Measurements from ENCODE around the gene SMIM36.
"Not testable (repeated sequence)": the region's sequence is repeated elsewhere in the genome, so short reads cannot be mapped to it uniquely, and the experiment has no call there.

The SMIM36 gene

DNA sequence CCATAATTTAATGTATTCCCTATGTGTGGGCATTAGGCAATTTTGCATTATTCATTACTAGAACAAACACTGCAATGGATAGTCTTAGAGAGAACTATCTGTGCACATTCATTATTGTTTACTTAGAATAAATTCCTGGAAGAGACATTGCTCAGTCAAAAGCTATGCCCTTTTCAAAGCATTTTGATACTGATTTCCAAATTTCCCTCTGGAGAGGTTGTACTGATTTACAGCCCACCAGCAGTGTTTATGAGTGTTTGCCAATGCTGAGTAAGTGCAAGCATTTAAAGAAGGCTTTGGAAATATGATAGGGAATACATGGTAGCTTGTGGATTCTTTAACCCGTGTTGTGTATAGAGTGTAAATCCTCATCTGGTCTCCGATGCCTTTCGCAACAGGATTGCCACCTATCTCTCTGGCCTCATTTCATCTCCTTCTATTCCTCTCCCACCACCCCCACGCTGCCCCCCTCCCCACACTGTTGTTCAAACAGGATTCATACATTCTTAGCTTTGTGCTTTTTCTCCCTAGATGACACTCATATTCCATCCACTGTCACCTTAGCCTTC lies 56.3 kb downstream of the SMIM36 start:
- peak; percentile 93 for DNase-seq

DNA sequence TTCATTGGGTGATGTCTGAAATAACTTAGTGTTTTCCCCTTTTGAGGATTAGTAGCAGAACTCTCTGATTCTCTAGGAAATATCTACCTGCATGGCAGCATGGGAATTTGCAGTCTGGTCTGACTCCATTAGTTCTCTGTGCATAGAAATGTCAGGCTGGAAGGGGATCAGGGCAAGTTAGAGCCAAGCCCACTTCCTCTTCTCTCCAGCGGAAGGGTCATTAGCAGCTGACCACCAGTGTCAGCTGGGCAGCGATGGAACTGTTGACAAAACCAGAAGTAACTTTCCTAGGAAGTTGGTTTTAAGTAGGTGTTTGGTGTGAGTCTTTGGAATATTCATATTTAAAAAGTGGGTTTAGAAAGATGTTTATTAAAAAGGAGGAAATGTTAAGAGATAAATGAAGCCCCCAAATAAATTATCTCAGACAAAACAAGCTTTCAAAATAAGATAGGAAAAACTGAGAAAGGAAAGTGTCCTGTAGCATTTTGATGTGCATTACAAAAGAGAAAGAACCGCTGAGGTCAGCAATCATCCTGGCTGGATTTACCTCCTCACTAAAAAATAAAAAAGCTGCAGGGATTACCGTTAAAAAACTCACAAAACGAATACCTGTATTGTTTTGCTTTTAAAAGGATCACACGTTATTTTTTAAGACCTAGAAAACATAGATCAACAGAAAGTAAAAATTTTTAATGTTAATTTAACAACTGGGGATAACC lies 57.3 kb downstream of the SMIM36 start:
- no peak for DNase-seq

DNA sequence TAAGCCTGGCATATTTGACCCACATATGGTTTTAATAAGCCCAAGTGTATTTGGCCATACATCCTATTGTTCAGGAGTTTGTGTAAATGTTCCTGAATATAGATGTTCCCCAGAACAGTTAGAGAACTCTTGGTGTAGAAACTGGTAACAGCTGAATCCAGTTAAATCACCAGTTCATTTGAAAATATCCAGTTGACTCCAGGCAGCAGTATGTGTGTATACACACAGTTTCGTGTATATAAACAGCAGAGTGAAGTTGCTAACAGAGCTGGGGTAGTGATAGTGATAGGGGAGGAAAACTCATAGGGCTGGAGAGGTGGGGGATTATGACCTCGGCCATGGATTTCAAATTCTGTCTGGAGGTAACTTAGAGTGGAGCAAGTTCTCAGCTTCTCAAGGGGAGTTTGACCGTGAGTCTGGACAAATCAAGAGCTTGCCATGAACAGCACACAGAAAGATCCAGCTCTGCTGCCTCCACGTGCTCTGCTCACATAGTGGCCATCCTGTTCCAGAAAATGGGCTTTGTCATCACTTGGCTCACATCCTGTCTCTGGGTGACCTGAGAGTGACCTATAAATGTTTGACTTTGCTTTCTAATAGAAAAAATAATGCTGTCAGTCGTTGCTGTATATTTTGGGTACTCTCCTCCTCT lies 59.0 kb downstream of the SMIM36 start:
- peak; percentile 67 for DNase-seq

DNA sequence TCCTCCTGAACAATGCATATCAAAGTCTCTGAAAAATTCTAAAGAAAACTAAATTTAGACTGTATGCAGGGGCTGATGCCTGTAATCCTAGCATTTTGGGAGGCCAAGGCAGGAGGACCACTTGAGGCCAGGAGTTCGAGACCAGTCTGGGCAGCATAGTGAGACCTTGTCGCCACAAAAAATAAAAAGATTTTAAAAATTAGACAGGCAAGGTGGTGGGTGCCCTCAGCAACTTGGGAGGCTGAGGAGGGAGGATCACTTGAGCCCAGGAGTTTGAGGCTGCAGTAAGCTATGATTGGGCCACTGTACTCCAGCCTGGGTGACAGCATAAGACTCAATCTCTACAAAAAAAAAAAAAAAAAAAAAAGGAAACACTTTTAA lies 59.5 kb downstream of the SMIM36 start:
- no peak for DNase-seq

DNA sequence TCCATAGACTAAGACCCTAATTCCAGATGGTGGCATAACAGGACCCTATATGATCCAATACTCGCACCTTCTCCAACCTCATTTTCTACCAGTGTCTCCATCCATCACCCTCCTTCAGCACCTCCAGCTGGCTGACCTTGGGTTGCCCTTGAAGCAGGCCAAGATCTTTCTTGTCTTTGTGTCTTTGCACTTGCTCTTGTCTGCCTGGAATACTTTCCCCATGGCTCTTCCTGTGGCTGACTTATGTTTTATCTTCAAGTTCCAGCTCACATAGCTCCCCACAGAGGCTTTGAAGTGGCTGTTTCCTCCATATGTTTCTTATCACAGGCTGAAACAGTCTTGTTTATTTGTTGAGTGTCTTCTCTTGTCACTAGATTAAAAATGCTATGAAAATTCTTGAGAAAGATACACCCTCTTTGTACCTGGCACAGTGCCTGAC lies 60.0 kb downstream of the SMIM36 start:
- DNase-seq = peak; percentile 69

DNA sequence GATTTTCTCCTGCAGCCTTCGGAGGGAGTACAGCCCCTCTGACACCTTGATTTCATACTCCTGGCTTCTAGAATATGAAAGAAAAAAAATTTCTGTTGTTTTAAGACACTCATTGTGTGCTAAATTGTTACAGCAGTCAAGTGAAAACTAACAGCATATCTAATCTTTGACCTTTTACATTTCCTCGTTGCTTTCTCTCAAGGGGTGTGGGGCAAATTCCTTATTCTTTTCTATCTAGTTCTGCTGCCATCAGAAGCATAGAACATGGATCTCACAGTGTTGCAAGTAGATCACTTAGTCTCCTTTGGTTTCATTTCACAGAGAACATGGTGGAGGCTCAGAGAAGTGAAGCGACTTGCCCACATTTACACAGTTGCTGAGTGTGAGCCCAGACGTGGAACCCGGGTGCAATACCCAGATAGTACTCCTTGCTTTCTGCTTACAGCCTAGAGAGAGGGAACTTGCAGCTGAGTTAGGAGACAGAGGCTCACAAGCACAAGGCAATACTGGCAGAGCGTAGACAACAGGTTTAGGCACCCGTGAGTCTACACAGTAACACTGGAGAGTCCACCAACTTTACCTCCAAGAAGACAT lies 60.9 kb downstream of the SMIM36 start:
- no peak for DNase-seq

DNA sequence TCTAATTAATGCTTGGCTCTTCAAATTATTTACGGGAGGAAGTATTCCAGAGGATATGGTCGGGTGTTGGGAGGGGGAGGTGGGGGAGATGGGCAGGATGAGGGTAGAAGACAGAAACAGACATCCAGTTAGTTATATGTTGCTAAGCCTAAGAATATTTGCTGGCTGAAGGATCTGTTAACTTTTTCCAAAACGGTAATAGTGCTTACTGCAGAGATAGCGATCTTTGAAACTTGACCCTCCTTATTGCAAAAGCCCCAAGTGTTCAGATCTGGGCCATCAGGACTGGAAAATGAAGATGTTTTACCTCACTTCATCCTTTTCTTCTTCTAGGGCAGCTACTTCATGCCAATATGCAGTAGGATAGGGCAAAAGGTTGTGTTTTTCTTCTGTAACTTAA lies 62.6 kb downstream of the SMIM36 start:
- DNase-seq = peak; percentile 59

DNA sequence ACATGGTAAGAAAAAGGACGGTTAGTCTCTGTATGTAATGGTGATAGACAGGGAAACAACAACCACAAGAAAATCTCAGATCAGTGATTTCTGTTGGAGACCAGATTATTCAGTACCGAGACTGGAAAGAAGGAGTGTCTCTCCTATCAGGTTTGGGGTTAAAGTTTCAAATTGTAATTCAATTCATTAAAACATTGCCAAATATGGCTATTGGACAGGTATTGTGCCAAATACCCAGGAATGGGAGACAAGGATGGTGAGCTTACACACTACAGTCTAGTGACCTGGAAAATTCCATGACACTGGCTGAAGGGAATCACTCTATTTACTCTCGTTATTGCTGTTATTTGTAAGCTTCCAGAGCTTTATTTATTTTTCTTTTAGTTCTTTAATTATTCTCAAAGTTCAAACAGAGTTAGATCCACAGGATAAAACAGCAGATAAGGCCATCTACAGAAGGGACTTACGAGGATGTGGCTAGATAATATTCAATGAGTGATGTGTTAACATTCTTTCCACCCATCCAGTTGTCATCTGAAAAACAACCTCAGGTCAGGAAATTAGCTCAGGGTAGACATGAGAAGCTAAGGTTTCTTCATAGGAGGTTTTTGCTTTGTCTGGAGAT lies 64.6 kb downstream of the SMIM36 start:
- DNase-seq = no peak

DNA sequence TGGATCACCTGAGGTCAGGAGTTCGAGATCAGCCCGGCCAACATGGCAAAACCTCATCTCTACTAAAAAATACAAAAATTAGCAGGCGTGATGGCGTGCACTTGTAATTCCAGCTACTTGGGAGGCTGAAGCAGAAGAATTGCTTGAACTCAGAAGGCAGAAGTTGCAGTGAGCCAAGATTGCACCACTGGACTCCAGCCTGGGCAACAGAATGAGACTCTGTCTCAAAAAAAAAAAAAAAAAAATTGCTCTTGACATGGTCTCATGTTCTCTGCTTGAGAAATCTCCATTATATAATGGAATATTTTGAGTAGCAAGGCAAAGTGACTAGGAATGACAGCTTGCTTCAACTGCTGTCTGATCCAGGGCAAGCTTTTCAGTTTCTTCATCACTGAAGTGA lies 65.2 kb downstream of the SMIM36 start:
- DNase-seq = not testable (repeated sequence)

DNA sequence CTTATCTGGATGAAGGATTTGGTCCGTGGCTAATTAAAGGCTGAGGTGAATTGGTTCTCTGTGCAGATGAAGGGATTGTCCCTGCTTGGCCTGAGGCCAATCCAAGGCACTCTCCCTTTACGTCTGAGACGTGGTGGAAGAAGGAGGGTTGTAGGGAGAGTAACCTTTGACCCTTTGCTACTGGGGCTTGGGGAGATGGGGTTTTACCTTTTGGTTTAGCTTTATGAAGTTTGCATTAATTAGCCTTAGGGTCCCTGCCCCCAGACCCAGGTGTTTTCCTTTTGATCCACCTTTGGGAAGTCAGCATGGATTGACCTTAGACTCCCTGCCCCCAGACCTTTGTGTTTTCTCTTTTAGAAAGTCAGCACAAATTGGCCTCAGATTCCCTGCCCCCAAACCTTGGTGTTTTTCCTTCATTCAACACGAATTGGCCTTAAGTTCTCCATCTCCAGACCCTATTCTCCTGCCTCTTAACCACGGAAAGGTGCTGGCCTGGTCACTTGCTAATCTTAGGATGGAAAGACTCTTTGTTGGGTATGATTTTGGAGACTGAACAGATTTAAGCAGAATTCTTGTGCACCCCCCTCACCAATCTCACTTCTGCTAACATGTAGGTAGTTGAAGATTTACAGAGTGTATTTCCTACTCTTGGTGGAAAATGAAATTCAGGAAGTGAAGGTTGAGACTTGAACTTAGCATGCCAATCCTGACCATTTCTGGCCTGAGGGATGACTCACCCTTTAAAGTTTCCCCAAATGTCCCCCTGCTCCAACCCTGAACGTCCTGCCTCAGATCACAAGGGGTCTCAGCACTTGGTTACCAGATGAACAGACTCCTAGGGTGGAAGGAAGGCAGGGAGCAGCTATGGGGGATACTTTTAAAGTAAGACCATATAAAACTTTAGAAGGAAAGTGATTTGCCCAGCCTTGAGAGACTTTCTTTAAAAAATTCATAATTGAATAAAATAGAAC lies 66.5 kb downstream of the SMIM36 start:
- DNase-seq = no peak

DNA sequence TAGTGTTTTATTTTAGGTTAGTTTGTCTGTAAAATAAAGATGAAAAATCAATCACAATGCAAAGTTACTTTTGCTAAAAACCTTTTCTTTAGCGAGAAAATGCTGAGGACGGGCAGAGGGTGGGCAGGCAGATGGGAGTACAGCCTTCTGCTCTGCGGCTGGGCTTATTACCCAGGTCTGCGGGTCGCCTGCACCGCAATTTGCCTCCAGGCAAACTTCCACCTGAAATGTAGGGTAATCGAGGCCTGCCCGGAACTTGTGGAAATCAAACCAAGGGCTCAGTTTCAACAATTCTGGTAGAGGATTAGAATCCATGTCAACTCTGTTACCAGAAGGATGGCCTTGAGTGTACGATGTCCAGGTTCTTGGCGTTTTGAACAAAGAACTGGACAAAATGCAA lies 67.3 kb downstream of the SMIM36 start:
- DNase-seq = no peak

DNA sequence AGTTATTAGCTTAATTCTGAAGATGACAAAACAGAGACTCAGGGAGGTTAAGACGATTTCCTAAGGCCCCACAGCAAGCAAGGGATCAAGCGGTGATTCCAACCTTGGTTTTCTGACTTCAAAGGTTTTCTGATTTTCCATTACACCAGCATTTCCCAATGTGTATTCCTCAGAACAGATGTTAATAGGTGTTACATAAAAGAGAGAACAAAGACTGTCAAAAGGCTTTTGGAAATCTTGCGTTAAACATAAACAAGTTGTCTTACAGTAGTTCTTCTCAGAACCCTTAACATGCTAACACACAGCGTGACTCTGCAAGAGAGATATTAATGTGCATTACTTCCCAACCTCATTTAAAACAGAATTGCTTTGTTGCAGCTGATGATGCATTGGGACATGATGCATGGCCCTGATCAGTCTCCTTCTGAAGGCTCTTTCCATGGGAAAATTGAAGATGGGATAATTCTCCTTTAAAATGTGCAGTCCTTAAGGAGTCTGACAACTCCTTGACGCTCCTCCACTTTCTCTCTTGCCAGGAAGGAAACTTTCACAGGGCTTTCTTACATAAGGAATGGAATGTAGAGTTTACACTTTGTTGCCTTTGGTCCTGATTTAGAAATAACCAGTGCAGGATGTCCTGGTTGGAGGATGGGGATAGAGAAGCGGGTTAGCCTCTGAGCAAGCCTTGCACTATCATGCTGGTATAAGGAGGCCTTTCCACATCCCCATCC lies 68.1 kb downstream of the SMIM36 start:
- DNase-seq = no peak

DNA sequence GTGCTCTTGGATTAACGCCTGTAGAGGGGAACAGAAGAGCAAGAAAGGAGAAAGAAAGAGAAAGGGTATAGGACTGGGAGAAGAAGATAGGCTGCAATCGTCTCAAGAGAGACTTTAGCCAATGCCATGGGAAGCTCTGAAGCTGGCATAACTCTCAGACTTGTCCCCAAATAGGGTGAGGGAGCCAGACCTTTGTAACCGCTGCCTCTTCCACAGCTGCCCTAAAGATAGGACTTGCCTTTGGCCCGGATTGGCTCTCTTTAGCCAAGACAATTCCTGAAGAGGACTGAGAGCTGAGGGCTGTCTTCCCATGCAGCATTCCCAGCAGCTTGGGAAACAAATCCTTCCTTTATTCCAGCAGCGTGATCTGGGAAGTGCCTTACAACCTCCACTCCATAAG lies 68.8 kb downstream of the SMIM36 start:
- DNase-seq = no peak

DNA sequence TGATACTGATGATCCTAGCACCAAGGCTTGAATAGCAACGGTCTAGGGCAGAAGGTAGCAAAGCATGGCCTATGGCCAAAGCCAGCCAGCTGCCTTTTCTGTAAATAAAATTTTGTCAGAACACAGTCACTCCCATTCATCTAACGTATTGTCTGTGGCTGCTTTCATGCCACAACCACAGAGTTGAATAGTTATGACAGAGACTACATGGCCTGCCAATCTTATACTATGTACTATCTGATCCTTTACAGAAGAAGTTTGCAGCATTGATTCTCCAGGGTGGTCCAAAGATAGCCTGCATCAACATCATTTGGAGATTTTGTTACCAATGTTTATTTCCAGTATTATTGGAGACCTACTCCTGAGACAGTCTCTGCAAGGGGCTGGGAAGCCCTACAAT lies 69.7 kb downstream of the SMIM36 start:
- DNase-seq = no peak

DNA sequence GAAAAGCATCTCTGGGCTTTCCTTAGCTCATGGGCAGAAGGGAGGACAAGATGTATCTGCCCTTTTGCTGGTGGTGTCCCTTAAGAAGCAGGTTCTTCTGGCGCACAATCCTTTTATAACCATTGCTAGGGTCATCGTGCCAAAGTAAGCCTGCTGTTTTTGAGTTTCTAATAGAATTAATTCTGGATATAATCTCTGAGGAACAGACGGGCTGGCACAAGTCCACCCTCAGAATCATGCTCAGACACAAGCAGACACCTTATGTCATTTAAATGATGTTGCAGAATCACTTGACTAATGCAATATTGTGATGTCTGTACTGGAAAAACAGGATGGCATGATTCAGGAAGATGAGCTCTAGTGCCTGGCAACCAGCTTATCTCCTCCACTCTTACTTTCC lies 70.9 kb downstream of the SMIM36 start:
- DNase-seq = no peak

DNA sequence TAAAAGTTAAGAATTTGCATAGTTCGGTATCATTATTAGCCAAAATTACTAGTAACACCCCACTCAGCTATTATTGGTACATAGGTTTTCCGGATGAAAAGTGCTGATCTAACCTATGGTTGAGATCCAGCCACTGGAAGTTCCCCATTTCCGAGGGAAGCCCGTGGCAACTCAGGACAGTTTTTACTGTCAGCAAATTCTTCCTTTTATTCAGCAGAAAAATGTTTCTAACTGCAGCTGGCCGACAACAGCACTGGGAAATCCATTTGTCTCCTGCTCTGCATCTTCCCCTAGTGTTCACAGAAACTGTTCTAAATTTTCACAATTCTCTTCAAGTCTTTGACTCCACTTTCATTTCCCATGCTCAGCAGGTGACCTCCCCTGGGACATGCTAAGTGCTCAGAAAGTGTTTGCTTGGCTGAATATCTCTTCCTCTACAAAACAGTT lies 74.1 kb downstream of the SMIM36 start:
- no peak for DNase-seq

DNA sequence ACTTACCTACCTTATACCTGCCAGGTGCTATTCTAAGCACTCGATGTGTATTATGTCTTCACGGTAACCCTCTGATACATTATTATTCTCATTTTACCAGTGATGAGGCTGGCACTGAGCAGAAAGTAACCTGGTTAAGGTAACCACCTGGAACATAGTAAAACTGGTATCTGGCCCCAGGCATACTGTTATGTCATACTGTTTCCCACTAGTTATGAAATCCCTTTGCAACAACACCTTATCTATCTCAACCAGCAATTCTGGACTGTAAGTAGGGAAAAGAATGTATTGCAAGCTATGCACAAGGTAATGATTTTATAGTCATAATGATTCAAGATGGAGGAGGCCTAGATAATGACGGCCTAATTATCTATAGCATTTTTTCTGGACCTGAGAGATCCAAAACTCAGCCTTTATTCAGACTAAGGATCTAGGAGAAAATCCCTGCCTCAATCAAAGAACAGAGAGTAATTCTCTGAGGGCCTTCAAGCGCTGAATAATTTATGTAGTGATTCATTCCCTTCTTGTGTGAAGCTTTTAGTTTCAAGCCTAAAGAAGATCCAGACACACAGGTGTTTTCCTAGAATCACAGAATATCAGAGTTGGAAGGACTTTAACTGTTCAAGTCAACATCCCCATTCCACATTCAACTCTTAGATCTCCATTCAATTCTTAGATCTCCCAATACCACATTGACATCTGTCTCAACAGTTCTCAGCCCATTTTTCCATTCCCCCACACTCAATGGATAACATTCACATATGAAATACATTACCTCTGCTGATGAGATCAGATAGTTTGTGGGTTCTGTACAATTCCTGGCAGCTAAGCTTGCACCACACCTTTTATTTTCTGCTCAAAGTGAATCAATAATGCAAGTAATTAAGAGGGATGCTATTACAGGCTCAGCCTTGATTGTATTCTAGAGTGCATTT lies 74.8 kb downstream of the SMIM36 start:
- DNase-seq = peak; percentile 38

DNA sequence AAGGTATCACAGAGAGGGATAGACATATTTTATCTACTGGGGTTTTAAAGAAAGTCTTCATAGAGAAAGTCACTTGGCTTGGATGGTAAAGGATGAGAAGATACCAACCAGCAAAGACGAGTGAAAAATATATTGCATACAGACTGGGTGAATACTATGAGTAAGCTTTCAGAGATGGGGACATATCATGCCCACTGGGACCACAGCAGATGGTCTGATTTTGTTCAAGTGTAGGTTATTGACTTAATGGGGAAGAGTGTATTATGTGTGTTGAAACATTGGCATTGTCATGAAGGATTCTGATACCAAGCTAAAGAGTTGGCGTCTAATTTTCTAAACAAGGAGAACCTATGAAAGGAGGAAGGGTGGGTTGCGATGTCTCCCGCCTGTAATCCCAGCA lies 75.8 kb downstream of the SMIM36 start:
- DNase-seq = no peak

DNA sequence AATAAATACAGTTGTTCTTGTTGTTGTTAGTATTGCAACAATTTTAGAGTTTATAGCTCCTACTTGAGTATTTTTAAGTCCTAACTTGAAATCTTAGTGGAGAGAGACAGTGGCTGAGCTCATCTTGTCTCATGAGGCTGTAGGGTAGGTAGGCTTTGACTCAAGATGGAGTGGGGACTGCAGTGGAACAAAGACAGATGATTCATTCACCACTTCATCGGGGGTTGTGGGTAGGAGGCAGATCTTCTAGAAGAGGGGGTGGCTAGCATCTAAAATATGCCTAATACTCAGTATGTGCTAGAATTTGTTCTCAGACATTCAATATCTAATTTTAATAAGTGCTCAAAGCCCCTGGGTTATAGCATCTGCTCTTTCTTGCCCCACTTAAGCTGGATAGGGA lies 76.5 kb downstream of the SMIM36 start:
- DNase-seq = peak; percentile 41
